NAMALWA (cell line): ENCODE data around the gene TUBE1.
A peak's percentile ranks its signal among the peaks of the same experiment; 100 is the strongest.
"Not testable (repeated sequence)": the region's sequence is repeated elsewhere in the genome, so short reads cannot be mapped to it uniquely, and the experiment has no call there.

Source experiments
- DNase-seq: peaks from one replicate; pipeline ENCODE4 v3.0.0-alpha.2; 2015; ENCODE audit warnings: low spot score

The TUBE1 gene, protein sequence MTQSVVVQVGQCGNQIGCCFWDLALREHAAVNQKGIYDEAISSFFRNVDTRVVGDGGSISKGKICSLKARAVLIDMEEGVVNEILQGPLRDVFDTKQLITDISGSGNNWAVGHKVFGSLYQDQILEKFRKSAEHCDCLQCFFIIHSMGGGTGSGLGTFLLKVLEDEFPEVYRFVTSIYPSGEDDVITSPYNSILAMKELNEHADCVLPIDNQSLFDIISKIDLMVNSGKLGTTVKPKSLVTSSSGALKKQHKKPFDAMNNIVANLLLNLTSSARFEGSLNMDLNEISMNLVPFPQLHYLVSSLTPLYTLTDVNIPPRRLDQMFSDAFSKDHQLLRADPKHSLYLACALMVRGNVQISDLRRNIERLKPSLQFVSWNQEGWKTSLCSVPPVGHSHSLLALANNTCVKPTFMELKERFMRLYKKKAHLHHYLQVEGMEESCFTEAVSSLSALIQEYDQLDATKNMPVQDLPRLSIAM

DNA sequence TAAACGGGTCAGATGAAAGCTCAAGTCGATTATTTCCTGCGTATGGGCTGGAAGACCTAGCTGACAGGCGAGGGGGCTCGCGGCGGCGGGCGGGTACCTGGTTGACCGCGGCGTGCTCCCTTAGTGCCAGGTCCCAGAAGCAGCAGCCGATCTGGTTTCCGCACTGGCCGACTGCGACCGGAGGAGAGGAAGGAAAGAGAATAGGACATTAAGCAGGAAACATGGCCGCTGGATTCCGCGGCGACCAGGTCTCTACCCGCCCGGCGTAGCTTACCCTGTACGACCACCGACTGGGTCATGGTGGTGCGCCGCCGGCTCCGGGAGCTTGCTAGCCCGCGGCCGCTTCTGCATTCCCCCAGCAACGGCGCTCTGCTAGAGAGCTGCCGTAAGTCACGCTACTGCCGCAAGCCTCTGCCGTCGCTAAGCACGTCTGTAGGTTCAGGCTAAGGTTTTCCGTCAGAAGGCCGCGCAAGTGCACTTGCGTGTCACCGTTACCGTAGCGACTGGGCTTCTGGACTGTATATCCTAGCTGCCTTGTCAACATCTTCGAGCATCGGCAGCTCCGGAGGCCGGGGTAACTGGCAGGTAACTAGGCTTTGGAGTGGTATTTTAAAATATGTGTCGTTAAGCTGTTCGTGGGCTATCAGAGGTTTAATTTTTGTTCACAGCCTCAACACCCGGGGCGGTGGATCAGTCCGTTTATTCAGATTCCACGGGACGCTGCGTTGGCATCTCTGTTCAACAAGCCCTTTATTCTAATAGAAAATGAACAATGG is at the start of gene TUBE1, which contains the start of gene FAM229B:
Gene TUBE1 (minus strand): TSS at position 347 of the 776 bp plus-strand sequence. CDS start 48 bp downstream, at position 299.
Gene FAM229B (plus strand): TSS at position 456 of the 776 bp plus-strand sequence. CDS start 11,693 bp downstream, outside the sequence.
- peak; percentile 98 for DNase-seq

DNA sequence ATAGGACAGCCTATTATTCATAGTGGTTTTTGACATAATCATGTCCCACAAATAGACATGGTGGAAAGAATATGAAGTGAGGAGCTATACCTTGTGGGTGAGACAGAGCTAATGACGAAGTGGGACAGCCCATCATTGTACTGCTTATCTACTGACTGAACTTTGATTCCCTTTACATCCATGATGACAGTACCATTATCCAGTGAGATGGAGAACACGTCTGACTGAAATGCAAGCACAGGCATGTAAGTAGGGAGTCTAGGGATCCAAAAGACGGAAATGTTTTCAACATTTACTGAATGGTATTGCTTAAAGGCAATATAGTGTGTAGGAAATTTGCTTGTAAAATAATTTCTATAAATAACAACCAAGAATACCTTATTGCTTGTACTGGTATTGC is 43.6 kb upstream of the TUBE1 start:
- DNase-seq, result no peak

DNA sequence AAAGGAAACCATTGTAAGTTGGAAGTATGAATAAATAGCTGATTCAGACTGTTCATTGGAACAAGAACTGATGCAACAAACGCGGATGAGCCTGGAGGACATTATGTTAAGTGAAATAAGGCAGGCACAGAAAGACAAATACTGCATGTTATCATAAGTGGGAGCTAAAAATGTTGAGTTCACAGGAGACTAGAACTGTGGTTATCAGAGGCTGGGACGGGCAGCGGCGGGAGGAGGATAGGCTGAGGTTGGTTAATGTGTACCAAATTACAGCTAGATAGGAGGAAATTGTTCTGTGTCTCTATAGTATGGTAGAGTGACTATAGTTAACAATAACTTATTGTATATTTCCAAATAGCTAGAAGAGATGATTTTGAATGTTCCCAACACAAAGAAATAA is 40.9 kb upstream of the TUBE1 start:
- no peak for DNase-seq

DNA sequence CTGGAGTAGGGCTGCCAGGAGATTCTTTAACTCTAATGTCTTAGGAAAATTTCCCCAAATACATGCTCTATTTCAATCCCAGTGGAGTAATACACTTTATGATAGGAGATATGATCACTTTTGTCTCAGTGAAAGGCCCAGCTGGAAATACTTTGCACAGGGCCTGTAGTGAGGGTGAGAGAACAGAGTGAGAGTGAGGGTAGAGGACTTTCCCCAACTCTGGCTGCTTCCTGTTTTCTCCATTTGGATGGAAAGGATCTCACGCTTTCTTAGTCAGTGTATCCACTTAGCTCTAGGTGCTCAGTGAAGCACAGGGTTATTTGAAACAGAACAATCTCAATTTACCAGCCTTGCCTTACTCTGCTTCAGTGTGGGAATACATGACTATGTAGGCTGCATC is 36.7 kb upstream of the TUBE1 start:
- no peak for DNase-seq

DNA sequence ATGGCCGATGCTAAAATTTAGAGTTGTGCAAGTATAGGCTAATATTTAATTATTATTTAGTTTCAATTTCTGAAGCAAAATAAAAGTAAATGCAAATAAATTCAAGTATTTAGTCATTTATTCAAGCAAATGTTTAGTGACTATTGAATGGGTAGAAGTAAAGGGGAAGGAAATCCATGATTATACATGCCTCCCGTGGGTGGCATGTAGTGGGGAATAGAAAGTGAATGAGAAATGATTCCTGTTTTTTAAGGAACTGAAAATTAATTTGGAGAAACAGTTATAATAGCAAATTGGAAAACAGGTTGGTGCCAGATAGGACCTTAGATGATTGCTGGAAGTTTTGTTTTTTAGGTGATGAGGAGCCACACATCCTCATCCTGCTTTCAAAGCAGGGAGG is 35.5 kb upstream of the TUBE1 start:
- no peak for DNase-seq

DNA sequence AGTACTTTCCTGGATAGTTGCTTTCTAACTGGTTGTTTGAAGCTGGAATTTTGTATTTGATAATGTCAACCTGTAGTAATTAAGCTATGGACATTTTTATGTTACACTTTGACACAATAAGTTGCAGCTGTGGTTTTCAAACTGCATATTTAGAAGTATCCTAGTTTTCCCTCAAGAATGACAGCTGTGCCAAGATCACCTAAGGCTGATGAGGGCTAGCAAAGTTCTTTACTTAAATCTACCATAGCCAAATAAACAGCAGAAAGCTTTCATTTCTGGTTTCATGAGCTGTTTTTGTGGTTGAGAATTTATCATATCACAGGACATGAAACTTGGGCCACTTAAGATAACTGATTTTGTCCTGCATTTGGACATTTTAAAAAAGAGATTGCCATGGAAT is 30.8 kb upstream of the TUBE1 start:
- no peak for DNase-seq

DNA sequence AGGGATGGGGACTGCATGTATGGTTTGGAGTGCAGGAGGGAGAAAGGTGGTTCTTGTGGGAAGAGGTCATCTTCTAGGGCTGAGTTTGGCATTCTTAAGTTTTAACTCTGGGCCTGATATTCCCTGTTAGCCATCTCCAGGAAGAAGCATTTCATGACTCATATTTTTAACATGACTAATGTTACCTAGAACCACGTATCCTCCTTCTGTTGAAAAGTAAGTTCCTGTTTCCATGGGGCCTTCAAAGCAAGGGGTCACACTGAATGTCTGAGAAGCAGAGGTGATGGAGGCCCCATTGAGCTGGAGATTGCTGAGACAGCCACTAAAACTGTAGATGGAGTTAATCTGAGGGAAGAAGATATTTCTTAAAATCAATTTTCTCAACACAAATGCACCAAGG is 30.3 kb upstream of the TUBE1 start:
- DNase-seq, result no peak

DNA sequence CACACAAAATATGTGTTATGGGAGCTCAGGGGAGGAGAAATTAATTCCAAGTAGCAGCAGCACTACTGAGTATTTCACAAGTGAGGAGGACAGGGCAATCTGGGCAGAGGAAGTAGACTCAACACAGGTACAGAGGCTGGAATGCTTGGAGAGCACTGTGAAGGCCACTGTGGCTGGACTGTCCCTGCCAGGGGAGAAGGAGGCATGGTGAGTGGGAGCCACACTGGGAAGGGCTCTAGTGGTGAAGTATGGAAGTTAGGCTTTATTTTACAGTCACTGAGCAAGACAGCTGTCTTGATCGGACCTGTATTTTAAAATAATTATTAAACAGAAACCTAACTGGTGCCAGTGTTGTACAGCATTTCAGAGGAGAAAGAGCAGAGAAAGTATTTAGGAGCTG is 28.9 kb upstream of the TUBE1 start:
- DNase-seq, result no peak

DNA sequence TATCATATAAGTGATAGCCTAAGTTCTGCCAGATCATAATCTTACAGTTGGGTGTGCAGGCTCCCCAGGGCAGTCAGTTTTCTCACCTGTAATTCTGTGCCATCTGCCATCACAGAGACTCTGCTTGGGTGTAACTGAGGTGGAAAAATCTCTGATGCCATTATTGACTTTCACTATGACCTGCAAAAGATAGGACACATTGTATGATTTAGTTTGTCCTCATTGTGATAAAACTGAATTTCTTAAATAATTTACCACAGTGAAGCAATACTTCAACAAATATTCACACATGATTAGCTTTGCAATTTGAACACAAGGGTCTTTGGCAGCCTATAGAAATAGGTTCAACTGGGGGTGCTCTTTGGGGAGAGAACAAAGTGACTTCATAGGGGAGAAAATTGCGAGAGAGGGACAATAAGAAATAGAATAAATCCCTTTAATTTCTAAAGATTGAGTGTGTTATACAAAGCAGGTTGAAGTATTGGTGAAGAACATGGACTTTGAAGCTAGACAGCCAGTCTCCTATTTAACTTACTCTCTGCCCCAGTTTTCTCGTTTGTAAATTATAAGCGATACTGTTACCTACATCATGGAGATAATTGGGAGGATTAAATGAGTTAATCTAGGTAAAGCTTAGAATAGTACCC is 27.4 kb upstream of the TUBE1 start:
- no peak for DNase-seq

DNA sequence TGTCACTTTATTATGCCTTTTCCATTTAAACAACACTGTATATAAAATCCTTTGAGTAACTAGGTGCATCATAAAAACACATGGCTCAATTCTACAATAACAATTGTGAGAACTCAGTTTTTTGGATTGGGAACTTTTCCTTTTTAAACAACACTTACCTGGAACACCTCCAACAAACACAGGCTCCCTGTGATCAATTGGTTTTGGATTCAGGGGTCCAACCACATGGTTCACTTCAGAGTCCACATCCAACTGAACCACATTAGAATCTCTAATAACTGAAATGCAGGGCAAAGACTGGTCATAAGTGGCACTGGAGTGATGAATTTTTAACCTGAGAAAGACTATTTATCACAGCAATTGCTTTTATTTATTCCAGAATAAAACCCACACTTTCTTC is 26.6 kb upstream of the TUBE1 start:
- DNase-seq, result no peak

DNA sequence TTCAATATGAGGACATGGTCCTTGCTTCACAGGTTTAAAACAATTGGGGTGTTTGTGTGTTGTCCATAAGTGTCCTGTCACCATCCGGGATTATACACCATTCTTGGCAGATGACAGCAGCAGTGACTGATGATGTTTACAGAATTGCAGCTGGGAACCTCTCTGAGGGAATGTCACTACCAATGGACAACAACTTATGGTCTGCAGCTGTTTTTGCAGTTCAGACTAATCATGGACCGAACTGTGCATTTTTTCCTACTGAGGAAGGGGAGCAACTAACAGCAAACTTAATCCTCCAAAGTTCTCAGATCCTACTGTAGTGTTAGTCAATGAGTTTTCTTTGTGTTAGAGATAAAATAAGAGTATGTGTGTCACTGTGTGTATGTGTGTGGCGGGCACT is 26.1 kb upstream of the TUBE1 start:
- no peak for DNase-seq

DNA sequence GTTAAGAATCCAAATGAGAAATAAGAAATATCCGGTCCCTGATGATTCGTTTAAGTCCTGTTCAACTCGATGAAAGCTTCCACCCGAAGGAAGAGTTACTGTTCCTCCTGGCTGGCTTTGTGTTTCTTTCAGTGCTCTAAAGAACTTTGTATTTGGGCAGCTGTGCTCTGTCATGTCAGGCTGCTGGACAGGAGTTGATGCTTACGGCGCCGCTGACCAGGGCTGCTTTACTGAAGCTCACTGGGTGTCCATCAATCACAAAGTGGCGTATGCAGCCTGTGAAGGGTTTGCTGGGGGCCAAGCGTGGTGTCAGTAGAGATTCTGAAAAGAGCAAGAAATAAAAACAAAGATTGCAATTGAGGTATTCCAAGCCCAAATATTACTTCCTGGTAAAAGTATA is 22.0 kb upstream of the TUBE1 start:
- no peak for DNase-seq

DNA sequence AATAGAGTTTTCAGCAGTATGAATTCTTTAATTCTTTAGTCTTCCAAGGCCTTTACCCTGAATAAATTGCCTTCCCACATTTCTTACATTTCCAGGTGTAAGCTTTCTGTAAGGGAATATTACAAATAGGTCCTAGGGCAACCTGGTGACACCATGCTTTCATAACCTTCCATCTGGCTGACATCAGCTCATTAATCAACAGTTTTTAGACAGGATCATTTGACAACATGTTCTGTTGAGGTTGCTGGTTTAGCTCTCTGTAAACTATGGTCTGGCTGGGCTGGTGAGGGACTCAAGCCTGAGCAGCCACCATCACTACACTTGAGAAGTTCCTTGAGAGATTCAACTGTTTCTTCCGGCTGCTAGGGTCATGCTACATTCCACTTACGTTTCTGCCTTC is 19.3 kb upstream of the TUBE1 start:
- DNase-seq, result no peak

DNA sequence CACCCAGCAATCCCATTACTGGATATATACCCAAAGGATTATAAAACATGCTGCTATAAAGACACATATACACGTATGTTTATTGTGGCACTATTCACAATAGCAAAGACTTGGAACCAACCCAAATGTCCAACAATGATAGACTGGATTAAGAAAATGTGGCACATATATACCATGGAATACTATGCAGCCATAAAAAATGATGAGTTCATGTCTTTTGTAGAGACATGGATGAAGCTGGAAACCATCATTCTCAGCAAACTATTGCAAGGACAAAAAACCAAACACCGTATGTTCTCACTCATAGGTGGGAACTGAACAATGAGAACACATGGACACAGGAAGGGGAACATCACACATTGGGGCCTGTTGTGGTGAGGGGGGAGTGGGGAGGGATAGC is 18.7 kb upstream of the TUBE1 start:
- not testable (repeated sequence) for DNase-seq

DNA sequence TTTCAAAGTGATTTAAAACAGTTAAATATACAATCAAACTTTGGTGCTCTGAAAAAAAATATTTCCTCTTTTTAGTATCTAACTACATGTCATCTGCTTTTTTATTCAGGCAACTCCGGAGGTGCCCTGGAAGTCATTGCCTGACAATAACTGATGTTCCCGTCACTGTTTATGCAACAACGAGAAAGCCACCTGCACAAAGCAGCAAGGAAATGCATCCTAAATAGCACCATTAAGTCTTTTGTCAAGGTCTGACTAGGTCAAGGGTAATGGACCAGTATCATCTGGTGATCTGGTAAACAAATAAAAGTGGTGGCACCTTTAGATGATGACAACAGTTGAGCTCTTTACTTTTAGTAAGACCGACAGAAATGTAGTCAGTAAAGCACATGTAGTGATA is 13.3 kb upstream of the TUBE1 start:
- no peak for DNase-seq

DNA sequence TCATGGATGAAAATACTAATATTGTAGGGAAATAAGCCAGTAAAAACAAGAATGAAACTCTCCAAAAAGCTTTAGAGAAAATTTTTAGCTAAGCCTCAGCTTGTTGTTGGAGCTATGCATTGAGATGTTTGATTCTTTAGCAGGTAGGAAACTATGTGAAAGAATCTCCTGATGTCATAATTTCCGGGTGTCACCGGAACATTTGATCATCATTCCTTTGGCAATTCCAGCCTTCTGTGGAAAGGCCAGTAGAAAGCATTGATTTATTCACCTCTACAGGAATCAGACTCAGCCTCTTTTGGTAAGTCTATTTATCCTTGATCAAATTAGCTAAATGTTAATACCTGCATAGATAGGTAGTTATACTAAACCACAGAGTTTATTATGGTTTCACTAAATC is 9.6 kb upstream of the TUBE1 start:
- DNase-seq, result no peak

DNA sequence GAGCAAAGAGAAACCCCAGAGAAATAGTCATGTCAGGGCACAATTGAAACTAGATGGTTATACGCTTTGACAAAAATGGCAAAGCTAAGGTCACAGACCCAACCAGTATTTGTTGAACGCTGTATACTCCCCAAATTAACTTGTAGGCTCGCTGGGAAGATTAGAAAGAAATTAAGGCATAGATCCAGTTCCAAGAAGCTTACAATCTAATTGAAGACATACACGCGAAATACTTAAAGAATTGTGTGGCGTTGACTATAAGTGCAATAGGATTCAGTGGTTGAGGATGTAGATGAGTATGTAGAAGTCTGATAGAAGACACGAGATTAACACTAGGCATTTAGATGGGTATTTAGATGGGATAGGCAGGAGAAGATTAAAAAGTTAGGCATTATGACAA is 634 bp upstream of the TUBE1 start:
- no peak for DNase-seq

DNA sequence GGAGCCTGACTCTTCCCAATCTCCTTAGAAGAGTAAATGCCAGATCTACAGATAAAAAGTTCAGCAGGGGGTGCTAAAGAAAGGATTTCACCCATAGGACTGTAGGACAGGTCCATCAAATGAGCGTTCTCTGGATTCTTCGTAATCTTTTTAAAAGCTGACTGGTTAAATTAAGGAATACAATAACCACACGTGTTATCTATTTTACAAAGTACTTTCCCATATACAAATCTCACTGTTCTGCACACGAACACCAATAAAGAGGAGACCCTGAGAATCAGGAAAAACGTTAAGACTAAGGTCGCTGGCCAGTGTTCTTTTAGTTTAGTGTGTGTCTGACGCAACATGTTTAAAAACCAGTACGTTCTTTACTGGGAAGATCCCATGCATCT is 542 bp downstream of the TUBE1 start:
- peak; percentile 75 for DNase-seq

DNA sequence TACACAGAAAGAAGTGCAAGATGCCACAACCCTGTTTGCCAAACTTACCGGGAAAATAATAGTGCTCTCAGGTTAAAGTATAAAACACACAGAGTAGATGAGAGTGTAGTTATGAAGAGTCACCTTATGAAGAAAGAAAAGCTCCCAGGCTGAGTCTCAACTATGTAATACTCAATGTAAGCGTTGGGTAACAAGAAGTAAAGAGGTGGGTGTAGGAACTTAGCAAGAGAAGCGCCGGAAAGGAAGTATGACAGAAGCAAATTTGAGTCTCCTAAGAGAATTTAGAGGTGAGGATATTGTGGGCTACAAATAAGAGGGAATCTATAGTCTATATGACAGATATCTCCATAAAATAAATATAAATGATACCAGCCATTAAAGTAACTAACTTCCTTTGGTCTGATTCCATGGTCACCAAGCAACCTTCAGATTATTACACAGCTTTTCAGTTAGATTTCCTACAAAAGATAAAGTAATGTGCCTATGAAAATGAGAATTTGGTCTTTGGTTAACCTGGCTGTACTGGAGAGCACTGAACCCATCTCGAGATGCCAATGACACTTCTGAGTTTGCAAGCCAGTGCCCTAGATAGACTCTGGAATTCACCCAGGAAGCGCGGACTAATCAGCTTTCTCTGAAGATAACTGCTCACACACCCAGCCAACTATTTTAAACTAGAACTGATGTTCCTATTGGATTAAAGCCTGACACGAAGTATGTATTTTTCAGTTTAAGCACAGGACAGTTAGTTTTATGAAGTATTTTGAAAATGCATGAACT is 1.8 kb downstream of the TUBE1 start:
- DNase-seq, result no peak

DNA sequence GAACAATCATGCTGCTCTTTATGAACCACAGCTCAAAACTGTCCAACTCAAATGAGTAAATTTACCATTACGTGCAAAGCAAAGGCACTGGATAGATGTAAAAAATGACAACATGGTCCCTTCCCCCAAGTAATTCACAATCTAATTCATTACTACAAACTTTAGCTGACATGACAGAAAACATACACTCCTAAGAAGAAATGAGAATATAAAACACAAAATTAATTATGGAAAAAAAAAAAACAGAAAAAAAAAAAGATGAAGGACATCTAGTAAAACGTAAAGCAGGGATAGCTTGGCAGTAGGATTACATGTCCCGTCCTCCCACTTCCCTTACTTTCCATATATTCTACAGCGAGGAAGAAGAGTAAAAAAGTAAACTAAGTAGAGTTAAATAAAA is 5.7 kb downstream of the TUBE1 start:
- DNase-seq, result no peak

DNA sequence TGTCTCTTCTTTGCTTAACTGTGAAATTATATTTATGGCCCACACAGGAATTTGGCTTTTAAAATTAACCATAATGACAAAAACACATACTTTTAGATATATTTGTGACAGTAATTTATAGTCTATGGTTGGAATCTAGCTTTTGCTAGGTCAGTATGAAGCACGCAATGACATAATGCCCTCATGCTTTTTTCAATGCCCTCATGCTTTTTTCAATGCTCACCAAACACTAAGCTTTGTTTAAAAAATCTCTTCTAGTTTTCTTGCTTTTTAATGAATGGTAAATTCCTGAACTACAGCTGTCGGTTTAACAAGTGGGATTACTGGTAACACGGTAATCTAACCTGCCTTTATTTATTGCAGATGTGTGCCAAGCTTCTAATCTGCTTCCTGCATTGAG is 20.7 kb downstream of the TUBE1 start:
- DNase-seq, result no peak

DNA sequence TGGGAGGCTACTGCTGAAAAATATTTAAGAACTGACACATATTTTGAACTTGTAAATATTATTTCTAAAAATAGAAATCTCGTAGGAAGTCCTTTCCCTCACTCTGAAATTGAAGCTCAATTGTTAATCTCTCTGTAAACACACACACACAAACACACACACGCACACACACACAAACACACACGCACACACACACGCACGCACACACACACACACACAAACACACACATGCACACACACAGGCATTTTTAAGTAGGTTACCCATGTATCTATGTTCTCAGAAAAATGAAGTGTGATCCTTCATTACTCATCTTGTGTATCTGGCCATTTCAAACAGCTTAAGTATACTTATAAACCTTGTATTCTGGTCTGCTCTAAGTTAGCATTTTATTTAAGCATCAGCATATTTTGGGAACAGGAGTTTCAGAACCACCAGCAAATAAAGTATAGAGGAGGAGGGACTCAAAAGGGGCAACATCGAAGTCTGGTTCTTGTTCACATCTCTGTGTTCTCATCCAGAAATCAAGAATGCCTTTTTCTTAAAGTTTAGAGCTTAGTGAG is 21.8 kb downstream of the TUBE1 start:
- DNase-seq, result no peak
